Keratinocyte (primary cell): ENCODE results near the gene ESRP2.

Source experiments
- EZH2 ChIP-seq: IDR thresholded peaks from one replicate; pipeline ENCODE4 v1.6.1; 2012; ENCODE audit warnings: inconsistent platforms, mild to moderate bottlenecking, low read length, moderate library complexity
- TF ChIP-seq, protein P1 (sequence below), 3 experiments: IDR thresholded peaks in 1 of 3; conservative IDR thresholded peaks in 1 of 3; optimal IDR thresholded peaks in 1 of 3; 2 replicates in 2 of 3; 3 replicates in 1 of 3; pipeline versions ENCODE3 to v1.5.1; 2011; ENCODE audit warnings: low read length in 3 of 3, mild to moderate bottlenecking in 3 of 3, moderate library complexity in 2 of 3, control low read depth in 1 of 3, inconsistent platforms in 1 of 3; ENCODE audit not compliant: insufficient read depth in 2 of 3; ENCODE audit errors: extremely low read depth in 1 of 3

DNA sequence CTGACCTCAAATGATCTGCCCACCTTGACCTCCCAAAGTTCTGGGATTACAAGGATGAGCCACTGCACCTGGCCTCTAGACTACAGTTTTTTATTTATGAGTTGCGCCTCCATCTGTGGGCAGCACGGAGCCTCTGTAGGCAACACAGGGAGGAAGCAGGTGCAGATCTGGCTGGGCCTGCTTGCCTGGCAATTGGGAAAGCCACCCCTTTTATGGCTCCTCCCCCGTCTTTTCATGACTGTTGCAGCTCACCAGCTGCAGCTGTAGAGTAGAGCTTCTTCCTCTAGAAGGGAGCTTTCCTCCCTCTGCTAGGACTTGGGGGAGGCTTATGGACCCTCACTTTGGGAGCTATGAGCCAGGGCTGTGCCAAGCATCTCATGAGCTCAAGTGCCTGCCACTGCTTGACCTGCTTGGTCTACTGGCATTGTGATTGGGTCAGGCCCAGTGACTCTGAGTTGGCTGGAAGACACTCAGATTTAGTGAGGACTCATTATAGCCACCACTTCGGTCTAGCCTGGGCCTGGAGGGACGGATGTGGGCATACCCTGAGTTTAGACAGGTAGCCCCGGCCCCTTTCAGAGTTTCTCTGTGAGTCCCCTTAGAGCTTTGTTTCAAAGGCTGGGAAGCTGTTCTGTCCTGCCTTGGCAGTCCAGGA is 21.5 kb upstream of the ESRP2 start:
- TF ChIP-seq, protein P1, sequence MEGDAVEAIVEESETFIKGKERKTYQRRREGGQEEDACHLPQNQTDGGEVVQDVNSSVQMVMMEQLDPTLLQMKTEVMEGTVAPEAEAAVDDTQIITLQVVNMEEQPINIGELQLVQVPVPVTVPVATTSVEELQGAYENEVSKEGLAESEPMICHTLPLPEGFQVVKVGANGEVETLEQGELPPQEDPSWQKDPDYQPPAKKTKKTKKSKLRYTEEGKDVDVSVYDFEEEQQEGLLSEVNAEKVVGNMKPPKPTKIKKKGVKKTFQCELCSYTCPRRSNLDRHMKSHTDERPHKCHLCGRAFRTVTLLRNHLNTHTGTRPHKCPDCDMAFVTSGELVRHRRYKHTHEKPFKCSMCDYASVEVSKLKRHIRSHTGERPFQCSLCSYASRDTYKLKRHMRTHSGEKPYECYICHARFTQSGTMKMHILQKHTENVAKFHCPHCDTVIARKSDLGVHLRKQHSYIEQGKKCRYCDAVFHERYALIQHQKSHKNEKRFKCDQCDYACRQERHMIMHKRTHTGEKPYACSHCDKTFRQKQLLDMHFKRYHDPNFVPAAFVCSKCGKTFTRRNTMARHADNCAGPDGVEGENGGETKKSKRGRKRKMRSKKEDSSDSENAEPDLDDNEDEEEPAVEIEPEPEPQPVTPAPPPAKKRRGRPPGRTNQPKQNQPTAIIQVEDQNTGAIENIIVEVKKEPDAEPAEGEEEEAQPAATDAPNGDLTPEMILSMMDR (optimal IDR thresholded peaks at IDR 0.05 in 1 of 3, IDR thresholded peaks at IDR 0.05 in 1 of 3, conservative IDR thresholded peaks at IDR 0.05 in 1 of 3; ENCODE audit: extremely low read depth in 1 of 3, insufficient read depth in 2 of 3, low read length in 3 of 3): no peak
- no peak for TF ChIP-seq EZH2
